Fibroblast of pulmonary artery (primary cell): ENCODE data around the gene SLC43A2.

ENCODE experiments used
- DNase-seq: peaks from one replicate; pipeline ENCODE4 v3.0.0-alpha.2; 2010; ENCODE audit warnings: low read depth
- H3K4me3 ChIP-seq: replicated peaks from 2 replicates; pipeline ENCODE4 v1.5.1; 2011; ENCODE audit warnings: low read depth, mild to moderate bottlenecking, control low read depth, low read length, moderate library complexity
- CTCF ChIP-seq: IDR thresholded peaks from 2 replicates; pipeline ENCODE4 v1.5.1; 2011; ENCODE audit warnings: mild to moderate bottlenecking, control low read depth, low read length, inconsistent platforms; ENCODE audit errors: missing control alignments

Gene SLC43A2

GRCh38 chr17:1522626-1523025 is 106.0 kb downstream of the SLC43A2 start:
- H3K4me3 ChIP-seq: no peak overlapping the region
- no peak for TF ChIP-seq CTCF
- DNase-seq: no peak

- H3K4me3 ChIP-seq: no peak overlapping the region
- no peak for TF ChIP-seq CTCF
These were observed 107.5 kb downstream of the SLC43A2 start for GRCh38 chr17:1521086-1521640.

GRCh38 chr17:1519678-1520077 is 109.0 kb downstream of the SLC43A2 start:
- no peak for DNase-seq
- TF ChIP-seq CTCF: no peak

More at GRCh38 chr17:1521086-1521640, 107.5 kb downstream of the SLC43A2 start:
- DNase-seq: no peak

More at GRCh38 chr17:1519678-1520077, 109.0 kb downstream of the SLC43A2 start:
- no peak overlapping the region for H3K4me3 ChIP-seq
